Activated T-cell treated with anti-CD3 and anti-CD28 coated beads for 1 hour (primary cell): ENCODE data around the gene AADACL2.
"Not testable (repeated sequence)": the region's sequence is repeated elsewhere in the genome, so short reads cannot be mapped to it uniquely, and the experiment has no call there.

ENCODE experiments used
- DNase-seq: peaks from one replicate; pipeline ENCODE4 v3.0.0-alpha.2; 2020; ENCODE audit warnings: low read depth

The AADACL2 gene

DNA sequence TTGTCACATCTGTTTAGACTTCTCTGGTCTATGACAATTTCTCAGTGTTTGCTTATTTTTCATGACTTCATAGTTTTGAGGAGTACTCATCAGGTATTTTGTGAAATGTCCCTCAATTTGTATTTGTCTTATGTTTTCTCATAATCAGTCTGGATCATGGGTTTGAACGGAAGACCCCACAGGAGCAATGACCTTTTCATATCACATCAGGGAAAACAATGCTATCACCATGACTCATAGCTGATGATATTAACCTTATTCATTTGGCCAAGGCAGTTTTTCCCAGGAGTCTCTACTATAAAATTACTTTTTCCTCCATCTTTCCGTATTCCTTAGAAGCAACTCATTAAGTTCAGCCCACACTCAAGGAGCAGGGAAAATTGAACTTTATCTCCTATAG, 32.7 kb downstream of the AADACL2 start:
- DNase-seq: no peak

DNA sequence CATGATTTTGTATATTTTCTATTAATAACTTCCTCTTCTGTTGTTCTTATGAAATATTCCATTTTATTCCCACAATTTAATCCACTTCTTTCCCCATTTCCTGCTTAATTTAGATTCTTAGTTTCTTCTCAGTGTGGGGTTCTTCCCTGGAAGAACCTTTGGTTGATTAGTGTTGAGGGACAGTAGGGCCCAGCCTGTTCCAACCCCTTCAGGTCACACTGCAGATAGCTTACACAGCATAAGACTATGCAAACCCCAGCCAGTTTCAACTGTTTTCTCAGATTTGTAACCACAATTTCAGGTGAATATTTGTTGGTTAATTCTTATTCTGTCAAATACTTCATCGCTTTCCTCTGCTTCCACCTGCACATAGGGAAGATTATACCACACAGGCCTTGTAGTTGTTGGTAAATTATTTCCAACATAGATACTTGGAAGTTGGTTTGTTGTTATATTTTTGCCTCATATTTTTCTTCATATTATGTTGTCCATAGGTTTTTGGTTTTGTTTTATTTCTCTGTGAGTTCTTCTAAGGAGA, 34.7 kb downstream of the AADACL2 start:
- DNase-seq: no peak

DNA sequence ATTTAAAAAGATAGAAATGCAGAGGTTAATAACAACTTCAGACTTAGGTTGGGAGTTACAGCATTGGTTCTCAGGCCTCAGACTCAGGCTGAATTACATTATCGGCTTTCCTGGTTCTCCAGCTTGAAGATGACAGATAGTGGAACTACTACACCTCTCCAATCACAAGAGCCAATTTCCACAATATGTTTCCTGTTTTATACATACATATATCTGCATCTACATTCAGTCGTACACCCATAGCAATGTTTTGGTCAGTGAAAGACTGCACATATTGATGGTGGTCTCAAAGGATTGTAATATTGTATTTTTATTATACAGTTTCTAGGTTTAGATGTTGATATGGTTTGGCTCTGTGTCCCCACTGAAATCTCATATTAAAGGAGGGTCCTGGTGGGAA, 35.4 kb downstream of the AADACL2 start:
- no peak for DNase-seq

- no peak for DNase-seq
Observed at GRCh38 chr3:151770956-151771355, 37.2 kb downstream of the AADACL2 start.

GRCh38 chr3:151772825-151773480, 39.2 kb downstream of the AADACL2 start:
- no peak for DNase-seq

DNA sequence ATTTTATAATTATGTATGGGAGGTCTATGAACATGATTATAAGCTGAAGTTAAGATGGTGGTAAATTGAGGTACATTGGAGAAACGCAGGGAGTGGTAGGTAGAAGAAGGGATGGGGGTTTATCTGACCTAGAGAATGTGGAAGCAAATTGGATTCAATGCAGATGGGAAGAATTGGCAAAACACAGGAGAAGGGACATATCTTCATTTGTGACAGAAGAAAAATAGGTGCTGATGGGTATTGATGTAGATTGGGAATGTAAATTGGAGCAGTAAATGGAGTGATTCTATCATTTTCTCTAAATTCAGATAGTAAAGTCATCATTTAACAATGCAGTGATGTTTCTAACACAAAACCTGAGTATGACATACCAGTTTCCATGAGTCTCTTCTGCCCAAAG, 40.5 kb downstream of the AADACL2 start:
- DNase-seq: no peak

GRCh38 chr3:151774910-151775309, 41.2 kb downstream of the AADACL2 start:
- no peak for DNase-seq

GRCh38 chr3:151775314-151776258, 41.9 kb downstream of the AADACL2 start:
- no peak for DNase-seq

GRCh38 chr3:151776259-151776740, 42.6 kb downstream of the AADACL2 start:
- DNase-seq: no peak

DNA sequence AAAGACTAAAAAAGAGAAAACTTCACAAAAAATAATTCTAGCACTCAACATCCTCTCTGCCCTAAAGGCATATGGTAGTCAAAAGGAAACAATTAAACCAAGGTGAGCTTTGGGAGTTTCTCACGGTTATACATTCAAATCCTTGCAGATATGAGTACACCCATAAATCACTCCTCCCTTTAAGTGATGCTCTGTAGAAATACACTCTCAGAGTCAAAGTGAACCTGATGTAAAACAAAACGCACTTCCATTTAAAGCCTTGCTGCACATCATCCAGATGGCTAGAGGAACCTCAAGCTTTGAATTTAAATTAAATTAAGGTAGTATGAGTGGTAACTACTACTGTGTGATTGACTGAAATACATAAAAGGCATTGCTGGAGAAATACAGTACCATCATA, 44.2 kb downstream of the AADACL2 start:
- DNase-seq: no peak

- DNase-seq: no peak
Observed at GRCh38 chr3:151787626-151788025, 53.9 kb downstream of the AADACL2 start.

DNA sequence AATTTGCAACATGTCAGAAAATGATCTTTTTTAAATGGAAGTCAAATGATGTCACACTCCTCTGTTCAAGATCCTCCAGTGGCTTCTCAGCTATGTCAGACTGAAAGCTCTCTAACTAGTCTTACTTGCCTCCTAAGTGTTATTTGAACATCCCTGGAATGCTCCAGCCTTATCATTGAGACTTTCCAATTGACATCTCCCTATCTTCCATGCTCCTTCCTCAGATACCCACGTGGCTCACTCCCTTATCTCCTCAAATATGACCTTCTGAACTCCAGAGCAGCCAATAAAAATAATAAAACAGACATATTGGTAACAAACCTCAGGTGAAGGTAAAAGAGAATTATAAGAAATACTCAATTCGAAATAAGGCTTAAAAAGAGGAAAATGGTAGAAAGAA, 54.7 kb downstream of the AADACL2 start:
- DNase-seq: no peak

GRCh38 chr3:151789853-151790463, 56.2 kb downstream of the AADACL2 start:
- no peak for DNase-seq

DNA sequence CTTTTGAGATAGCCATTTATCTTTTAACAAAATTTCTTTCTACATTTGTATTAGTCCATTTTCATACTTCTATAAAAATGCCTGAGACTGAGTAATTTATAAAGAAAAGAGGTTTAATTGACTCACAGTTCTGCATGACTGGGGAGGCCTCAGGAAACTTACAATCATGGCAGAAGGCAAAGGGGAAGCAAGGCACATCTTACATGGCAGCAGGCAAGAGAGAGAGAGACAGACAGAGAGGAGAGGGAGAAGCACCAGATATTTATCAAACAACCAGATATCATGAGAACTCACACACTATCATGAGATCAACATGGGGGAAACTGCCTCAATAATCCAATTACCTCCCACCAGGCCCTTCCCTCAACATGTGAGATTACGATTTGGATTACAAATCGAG, 57.0 kb downstream of the AADACL2 start:
- not testable (repeated sequence) for DNase-seq

GRCh38 chr3:151792411-151792810, 58.7 kb downstream of the AADACL2 start:
- DNase-seq: no peak

DNA sequence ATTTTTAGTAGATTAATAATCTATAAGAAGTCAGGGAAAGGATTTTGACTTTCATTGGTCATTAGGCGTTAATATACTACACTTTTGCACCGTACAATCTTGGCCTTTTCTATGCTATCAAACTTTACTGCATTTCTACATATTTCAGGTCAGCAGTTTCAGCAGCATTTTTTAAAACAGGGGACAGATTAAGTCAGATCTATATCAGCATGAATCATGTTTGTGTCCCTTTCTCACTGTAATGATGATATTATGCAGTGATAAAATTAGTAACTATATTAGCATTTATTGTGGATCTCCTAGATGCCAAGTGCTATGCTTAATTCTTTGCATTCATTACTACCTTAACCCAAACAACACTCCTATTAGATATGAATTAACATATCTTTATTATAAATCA, 59.9 kb downstream of the AADACL2 start:
- no peak for DNase-seq

GRCh38 chr3:151794080-151794479, 60.4 kb downstream of the AADACL2 start:
- no peak for DNase-seq

- no peak for DNase-seq
Observed at GRCh38 chr3:151795276-151795675, 61.5 kb downstream of the AADACL2 start.

DNA sequence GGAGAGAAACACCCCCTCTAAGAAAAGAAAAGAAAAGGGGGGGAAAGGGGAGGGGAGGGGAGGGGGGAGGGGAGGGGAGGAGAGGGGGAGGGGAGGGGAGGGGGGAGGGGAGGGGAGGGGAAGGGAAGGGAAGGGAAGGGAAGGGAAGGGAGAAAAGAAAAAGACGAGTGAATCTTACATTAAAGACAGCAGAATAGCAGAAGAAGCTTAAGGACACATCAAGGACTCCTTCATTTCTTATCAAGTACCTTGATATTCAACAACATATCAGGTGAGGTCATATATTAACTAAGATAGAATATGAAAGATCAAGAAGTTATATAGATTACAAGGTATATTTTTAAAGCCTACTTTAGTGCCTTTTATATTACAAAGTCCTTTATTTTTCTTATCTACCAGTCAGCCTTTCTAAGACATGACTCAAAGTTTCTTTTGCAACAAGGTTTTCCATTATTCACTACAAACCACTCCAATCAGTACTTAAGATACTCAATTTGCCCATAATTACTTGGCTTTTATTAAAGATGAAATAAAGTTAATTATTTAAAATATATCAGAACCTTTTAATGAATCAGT, 62.5 kb downstream of the AADACL2 start:
- DNase-seq: no peak

DNA sequence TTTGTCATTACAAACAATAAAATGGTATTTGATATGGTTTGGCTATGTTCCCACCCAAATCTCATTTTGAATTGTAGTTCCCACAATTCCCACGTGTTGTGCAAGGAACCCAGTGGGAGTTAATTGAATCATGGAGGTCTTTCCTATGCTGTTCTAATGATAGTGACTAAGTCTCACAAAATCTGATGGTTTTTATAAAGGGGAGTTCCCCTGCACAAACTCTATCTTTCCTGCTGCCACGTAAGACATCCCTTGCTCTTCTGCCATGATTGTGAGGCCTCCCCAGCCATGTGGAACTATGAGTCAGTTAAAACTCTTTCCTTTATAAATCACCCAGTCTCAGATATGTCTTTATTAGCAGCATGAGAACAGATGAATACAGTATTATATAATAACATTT, 64.7 kb downstream of the AADACL2 start:
- DNase-seq: no peak

GRCh38 chr3:151800431-151800830, 66.7 kb downstream of the AADACL2 start:
- DNase-seq: no peak

- DNase-seq: no peak
Observed at GRCh38 chr3:151804267-151804666, 70.5 kb downstream of the AADACL2 start.
